HG03520 (cell line): Measurements from ENCODE around the gene ATP6V1F.

ENCODE experiments used
- ATAC-seq: cut with Tn5 transposase; IDR thresholded peaks from one replicate; pipeline ENCODE4 v1.9.1; 2021; ENCODE audit warnings: mild to moderate bottlenecking, moderate library complexity; ENCODE audit not compliant: unreplicated experiment

ATP6V1F gene

DNA sequence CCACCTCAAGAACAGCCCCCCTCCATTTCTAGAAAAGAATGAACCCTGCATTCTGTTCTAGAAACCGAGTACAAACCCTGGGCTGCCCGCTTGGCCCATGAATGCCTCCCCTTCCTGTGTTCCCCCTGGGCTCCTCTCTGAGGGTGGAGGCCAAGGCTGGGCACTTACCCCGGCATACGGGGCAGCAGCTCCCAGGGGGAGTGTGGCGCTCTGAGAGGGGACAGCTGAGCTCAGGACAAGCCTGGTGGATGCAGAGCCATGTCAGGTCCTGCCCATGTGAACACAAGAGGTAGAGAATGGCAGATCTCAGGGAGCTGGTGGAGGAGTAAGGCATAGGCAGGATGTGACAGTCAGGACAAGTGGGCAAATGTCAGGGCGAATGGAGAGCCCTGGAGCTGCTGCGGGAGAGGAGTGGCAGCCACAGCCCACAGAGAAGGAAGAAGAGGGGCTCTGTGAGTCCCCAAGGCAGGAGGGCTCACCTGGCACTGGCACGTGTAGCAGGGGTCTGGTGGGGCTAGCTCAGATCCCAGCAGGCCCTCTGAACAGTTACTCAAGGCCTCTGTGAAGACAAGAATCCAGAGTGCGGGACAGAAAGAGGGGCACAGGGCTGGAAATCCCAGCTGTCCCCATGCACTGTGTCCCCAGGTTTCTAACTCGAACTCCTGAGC, 18.9 kb downstream of the ATP6V1F start:
- ATAC-seq: no peak

DNA sequence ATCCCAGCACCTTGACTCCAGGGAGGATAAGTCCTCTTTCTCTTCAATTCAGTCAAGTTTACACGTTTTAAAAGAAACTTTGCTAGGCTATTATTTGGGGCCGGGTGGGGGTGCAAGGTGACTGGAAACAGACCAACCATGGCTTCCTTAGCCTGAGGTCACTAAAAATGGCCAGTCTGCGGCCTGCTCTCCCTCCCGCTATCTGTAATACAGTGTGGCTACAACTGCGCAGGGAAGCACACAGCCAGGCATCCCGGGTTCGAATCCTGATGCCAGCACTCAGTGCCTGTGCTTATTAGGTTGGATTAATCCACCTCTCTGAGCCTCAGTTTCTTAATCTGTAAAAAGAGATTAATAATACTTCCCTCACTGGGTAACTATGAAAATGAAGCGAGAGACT, 19.5 kb downstream of the ATP6V1F start:
- ATAC-seq: no peak

DNA sequence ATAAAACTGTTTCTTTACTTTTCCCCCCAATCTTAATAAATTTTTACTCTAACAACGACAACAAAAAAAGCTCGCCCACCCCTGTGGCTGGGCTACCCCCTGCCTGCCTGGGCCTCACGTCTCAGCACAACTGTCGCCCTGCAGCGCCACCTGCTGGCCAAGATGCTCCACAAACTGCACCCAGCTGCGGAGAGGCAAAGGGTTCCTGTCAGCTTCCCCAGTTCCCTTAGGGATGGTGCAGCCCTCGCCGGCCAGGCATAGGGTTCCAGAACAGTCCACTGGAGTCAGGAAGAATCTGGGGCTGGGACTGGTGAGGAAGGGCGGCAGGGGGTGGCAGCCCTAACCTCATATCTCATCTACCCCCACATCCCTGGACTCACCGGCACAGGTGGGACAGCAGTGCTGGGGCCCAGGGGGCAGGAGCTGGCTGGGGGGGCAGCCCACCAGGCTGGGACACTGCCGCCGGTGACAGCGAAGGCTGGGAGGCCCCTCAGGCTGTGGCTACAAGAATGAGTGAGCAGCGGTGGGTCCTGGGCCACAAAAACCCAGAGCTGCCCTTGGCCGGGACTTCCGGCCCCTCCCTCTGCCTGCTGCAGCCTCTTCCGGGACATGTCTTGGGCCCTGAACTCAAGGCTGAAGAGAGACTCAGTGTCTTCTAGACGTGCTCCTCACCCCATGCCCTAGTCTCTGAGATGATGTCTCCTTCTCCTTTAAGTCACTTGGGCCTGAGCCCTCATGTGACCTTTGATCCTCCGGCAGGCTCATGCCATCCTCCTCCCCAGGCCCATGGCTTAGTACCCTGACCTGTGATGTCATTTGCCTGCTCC, 21.2 kb downstream of the ATP6V1F start:
- ATAC-seq: peak; percentile 55

DNA sequence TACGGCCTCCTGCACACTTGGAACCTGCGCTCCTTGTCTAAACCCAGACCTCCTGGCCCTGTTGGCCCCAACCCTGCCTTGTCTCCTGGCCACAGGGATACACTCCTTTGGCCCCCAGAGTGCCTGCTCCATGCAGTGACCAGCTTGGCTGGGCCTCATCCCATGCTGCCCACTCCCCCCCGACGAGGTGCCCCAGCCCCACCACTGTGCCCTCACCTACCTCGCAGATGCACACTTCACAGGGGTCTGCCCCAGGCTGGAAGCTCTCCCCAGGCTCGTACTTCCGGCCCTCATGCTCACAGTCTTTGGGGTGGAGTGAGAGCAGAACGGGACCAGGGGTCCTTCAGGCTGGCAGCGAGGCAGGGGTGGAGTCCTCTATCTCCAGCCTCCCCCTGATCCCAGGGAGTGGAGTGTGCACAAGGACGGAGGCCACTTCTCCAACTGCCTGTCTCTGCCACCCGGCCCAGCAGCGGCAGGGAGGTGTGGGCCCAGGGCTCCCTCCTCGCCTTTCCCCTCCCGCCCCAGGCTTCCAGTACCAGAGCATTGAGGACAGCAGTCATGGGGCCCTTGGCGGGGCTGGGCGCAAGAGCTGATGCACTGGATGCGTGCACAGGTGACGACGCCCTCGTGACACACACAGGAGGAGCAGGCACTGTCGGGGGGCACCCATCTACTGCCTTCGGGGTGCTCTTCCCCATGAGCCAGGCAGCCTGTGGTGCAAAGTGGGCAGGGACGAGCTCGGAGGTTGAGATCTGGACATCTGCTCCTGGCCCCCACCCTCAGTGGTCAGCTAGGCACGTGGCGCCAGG, 22.1 kb downstream of the ATP6V1F start:
- no peak for ATAC-seq

DNA sequence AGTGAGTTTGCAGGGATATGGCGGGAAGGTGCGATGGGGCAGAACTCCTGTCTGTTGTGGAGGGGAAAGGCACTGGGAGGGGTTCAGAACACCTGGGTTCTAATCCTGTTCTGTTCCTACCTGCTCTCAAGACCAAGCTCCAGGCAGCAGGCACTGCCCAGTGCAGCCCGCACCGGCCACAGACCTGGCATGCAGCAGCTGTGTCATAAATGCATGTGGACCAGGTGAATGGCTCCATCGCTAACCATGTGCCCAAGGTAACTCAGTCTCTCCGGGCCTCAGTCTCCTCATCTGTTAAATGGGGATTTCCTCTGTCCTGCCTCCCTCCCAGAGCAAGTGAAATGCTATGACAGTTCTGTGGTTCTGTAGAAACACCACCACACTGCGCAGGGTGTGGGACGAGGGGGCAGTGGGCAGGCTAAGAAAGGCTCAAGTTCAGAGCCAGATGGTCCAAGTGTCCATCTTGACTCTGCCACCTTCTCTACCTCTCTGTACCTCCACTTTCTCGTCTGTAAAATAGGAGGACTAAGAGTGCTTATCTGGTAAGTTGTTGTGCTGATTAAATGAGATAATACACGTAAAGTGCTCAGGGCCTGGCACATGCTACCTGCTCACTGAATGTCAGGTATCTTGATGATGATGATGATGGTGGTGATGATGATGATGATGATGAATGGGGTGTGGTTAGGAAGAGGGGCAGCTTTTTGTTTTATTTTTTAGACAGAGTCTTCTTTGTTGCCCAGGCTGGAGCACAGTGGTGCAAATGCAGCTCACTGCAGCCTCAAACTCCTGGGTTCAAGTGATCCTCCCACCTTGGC, 22.9 kb downstream of the ATP6V1F start:
- no peak for ATAC-seq

DNA sequence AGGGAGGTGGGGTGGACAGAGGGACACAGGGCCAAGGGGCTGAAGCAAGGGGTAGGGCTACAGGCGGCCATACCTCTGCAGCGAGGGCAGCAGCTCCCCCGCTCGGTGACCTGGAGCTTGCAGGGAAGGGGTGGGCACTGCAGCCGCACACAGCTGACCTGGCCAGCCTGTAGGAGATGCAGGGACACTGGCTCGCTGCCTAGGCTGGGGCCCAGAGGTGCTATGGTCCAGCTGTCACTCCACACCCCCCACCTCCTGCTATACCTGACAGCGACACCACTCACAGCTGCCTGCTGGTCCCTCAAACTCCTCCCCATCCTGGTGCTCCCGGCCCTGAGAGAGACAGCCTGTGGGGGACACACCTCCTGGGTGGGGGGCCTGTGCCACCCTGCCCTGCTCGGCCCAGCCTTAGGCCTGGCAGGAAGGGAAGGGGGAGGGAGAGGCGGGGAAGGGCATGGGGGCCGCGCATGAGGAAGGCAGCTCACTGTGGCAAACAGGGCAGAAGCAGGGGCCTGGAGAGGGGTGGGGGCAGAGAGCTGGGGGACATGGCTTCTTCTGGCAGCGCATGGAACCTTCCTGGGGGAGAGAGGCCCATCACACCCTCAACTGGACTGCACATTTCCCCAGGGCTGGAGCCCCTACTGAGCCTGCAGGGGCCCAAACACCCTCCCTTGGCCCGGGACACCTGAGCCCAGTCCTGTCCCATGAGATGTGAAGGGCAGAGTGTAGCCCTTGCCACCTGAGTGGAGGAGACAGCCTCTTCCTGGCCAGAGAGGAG, 23.9 kb downstream of the ATP6V1F start:
- no peak for ATAC-seq

DNA sequence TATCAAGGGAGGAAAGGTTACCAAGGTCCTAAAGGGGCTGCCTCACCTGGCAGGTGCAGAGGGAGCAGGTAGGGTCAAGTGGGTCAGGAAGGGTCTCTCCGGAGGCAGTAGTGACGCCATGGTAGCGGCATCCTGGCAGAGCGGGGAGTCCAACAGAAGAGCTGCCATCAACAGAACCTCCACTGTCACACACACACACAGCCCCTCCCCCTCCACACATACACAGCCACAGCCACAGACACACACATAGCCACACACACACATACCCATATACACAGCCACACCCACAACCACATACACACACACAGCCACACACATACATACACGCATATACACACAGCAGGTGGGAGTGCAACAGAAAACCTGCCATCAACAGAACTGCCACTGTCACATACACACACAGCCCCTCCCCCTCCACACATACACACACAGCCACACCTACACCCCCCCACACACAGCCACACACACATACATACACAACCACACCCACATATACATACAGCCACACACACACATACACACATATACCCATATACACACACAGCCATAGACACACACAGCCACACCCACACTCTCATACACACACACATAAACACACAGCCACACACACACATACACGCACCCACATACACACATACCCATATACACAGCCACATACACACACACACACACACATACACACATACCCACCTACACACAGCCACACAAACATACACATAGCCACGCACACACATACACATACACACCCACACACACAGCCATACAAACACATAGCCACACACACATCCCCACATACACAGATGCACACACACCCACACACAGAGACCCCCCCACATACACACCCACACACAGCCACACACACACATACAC, 24.7 kb downstream of the ATP6V1F start:
- ATAC-seq: no peak

DNA sequence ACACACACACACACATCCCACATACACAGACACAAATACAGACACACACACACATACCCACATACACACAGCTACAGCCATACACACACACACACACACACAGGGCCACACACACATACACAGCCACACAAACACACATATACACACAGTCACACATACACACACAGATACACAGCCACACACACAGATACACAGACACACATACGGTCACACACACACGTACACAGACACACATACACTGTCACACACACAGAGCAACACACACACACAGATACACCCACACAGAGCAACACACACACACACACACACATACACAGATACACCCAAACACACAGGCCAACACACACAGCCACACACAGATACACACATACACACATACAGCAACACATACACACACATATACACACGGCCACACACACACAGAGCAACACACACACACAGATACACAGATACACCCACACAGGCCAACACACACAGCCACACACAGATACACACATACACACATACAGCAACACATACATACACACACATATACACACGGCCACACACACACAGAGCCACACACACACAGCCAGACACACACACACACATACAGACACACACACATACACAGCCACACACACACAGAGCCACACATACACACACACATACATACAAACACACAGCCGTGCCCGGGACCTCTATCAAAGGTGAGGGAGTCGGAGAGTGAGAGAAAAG, 25.5 kb downstream of the ATP6V1F start:
- ATAC-seq: no peak

DNA sequence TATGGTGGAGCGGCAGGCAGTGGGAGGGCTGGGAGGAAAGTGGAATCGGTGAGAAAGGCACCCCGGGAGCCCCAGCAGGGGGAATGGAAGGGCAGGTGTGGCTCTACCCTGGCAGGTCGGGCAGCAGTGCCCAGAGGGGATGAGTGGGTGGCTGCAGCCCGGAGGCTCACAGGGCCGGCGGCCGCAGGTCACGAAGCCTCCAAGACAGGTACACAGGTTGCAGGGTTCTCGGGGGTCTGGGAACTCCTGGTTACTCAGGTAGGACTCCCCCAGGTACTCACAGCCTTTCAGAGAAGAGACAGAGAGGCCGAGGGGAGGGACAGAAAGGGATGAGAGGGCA, 26.1 kb downstream of the ATP6V1F start:
- ATAC-seq: no peak

DNA sequence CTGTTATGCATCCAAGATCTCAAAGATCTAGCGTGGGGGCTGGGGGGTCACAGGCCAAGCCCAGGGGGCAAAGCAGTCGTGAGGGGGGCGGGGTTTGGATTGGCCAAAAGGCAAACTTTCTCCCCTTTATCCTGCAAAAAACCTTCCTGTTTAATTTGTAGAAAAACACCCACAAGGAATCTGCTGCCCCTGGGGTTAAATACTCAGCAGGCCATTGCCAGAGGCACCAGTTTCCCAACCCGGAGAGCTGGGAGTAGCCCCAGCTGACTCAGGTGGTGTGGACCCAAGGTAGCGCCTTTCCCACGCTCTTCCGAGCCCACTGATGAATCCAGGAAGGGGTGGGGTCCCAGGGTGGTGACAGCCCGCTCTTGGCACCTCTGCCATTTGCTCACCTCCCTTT, 26.5 kb downstream of the ATP6V1F start:
- ATAC-seq: no peak

DNA sequence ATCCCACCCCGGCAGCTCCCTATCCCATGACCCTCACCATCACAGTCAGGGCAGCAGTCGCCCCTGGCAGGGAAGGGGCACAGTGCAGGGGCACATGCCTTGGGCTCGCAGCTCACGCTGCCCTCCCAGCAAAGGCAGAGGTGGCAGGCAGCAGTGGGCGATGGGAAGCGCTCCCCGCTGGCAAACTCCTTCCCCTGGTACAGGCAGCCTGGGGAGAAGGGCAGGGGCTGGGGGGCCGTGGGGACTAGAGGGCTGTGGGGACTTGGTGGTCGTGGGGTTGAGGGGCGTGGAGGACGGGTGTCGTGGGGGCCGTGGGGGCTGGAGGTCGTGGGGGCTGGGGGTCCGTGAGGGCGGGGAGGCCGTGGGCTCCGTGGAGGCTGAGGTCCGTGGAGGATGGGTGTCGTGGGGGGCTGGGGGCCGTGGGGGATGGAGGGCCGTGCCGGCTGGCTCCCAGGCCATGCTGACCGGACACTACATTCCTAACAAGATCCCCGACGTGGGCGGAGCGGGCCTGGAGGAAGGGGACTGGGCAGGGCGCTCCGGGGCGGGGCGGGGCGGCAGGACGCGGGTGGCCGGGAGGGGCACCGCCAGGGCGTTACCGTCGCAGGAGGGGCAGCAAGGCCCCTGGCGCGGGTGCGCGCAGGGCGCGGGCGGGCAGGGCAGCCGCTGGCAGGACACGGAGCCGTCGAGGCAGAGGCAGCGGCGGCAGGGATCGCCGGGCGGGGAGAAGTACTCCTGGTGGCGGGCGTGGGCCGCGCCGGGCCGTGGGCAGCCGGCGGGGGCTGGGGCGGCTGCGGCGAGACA, 27.9 kb downstream of the ATP6V1F start:
- ATAC-seq: no peak

DNA sequence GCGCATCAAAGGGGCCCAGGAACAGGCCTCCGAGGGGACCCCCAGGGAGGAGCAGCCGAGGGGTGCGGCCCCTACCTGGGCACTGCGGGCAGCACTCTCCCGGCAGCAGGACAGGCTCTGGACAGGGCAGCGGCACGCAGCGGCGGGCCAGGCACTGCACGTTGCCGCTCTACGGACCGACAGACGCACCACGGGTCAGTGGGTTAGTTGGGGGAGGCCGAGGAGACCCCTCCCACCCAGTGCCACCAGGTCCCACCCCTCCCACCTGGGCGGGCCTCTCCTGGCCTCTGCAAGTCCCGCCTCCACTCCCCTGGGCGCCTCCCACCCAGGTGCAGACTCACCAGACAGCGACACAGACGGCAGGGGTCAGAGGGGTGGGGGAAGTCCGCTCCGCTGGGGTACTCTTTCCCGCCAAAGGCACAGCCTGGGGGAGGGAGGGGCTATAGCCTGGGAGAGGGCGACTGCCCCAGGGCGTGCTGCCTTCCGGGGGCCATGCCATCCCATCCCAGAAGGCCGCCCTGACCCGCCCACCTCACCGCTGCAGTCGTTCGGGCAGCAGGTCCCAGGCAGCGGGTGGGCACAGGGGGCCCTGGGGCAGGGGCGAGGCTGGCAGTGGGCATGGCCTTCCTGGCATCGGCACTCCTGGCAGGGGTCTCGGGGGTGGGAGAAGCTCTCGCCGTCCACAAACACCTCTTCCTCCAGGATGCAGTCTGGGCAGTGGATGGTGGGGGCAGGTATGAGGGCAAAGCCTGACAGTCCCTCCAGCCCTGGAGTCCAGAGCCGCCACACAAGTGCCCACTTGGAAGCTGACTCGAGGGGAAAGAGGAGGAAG, 28.7 kb downstream of the ATP6V1F start:
- no peak for ATAC-seq

DNA sequence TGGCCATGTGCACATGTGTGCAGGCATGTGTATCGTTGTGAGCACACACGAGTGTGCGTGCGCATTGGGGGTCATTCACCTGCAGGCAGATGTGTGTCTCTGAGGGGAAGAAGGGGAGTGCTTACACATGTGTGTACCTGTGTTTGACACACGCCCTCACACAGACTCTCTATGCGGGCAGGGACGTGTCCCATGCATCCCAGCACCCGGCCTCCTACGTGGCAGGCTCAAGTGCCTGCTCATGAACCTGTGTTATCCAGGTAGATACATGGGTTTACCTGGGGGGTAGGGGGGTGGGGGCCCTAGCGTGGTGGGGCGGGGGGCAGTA, 29.2 kb downstream of the ATP6V1F start:
- no peak for ATAC-seq

DNA sequence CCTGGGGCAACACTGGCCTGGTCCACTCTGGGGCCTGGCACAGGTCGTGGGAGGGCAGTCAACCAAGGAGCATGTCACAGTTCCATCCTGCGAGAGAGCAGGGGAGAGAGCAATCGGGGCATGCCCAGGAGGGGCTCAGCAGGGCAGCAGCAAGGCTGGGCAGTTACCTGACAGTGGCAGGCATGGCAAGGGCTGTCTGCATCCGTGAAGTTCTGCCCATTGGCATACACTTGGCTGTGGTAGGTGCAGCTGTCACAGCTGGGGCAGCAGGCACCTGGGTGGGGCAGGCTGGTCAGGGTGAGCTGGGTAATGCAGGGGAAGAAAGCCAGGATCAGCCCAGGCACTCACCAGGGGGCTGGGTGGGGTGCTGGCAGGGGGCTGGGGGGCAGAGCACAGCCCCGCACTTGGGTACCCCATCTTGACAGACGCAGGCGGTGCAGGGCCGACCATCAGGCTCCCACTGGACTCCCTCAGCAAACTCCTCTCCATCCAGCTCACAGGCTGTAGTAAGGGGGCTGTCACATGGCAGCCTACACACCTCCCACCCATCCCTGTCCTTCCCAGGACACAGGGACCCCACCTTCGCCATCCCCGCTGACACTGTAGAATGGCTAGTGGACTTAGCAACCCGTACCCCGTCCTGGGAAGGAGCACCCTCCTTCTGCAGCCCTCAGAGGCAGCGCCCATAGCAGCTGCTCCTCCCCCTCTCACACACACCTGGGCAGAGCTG, 30.0 kb downstream of the ATP6V1F start:
- ATAC-seq: no peak

DNA sequence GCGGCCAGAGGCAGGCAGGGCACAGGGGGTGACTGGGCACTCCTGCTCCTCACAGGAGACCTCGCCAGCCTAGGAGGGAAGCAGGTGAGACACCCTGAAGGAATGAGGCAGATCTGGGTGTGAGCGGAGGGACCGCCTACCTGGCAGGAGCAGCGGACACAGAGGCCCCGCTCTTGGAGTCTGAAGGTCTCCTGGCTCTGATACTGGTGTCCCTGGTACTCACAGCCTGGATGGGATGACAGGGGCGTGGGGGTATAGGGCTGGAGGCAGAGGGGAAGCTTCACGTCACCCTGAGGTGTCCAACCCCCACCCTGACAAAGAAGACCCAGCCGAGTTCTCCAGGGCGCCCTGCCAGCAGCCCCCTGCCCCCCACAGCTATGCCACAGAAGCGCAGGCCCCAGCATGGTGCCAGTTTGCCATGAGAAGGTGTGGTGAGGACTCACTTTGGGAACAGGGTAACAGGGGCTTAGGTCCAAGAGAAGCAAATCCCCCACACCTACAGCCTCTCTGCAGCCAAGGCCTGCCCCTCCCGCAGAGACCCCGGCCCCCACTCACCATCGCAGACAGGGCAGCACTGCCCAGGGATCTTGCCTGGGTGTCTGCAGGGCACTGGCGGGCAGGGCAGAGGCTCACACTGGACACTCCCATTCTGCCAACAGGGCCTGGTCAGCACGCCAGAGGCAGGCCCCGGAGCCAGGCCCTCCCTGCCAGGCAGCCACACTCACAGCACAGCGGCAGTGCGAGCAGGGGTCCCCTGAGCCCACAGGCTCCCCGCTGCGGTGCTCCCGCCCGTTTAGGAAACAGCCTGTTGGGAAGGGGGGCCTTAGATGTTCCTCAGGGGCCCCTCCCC, 30.8 kb downstream of the ATP6V1F start:
- no peak for ATAC-seq

DNA sequence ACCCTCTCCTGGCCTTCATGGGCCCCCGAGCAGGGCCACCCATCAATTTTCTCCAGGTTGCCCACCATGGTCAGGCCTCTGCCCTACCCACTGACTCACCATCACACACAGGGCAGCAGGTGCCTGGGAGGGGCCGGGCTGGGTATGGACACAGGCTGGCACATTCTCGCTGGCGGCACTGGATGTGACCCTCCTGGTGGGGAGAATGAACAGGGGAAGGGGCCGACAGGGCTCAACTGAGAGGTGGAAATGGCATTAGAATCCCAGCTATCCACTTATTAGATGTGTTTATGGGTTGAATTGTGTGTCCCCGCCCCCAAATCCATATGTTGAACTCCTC, 31.4 kb downstream of the ATP6V1F start:
- ATAC-seq: no peak
